HG03460 (cell line): ENCODE data around the gene GNA15.
"Not testable (repeated sequence)": the region's sequence is repeated elsewhere in the genome, so short reads cannot be mapped to it uniquely, and the experiment has no call there.

Experiments
- ATAC-seq: cut with Tn5 transposase; IDR thresholded peaks from one replicate; pipeline ENCODE4 v1.9.1; 2021; ENCODE audit not compliant: unreplicated experiment

The GNA15 gene

DNA sequence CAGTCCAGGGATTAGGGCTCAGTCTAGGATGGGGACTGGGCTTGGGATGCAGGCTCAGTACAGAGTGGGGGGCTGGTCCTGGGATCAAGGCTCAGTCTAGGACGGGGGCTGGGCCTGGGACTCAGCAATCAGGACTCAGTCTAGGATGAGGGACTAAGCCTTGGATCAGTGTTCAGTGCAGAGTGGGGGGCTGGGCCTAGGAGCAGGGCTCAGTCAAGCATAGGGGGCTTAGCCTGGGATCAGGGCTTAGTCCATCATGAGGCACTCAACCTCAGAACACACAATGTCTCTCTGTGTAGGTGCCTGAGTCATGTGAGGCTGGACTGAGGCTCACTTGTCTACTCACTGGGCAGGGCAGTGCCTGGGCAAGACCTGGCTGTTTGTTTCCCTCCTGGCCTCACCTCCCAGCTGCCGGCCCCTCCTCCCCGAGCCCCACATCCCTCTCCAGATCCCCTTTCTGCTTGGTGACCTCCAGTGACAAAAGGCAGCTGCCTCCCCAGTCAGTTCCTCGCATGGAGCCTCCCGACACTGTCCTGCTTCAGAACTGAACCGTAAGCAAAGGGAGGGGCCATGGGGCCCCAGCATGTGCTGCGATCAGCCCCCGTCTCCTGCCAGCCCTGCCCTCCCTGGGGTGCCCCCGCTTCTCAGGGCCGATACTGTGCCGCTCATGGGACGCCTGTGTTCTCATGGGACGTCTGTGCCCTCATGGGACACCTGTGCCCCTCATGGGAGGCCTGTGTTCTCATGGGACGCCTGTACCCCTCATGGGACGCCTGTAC, 36.2 kb downstream of the GNA15 start:
- ATAC-seq = no peak

DNA sequence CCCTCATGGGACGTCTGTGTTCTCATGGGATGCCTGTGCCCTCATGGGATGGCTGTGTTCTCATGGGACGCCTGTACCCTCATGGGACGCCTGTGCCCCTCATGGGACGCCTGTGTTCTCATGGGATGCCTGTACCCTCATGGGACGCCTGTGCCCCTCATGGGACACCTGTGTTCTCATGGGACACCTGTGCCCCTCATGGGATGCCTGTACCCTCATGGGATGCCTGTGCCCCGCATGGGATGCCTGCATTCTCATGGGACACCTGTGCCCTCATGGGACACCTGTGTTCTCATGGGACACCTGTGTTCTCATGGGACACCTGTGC, 36.8 kb downstream of the GNA15 start:
- ATAC-seq = not testable (repeated sequence)

DNA sequence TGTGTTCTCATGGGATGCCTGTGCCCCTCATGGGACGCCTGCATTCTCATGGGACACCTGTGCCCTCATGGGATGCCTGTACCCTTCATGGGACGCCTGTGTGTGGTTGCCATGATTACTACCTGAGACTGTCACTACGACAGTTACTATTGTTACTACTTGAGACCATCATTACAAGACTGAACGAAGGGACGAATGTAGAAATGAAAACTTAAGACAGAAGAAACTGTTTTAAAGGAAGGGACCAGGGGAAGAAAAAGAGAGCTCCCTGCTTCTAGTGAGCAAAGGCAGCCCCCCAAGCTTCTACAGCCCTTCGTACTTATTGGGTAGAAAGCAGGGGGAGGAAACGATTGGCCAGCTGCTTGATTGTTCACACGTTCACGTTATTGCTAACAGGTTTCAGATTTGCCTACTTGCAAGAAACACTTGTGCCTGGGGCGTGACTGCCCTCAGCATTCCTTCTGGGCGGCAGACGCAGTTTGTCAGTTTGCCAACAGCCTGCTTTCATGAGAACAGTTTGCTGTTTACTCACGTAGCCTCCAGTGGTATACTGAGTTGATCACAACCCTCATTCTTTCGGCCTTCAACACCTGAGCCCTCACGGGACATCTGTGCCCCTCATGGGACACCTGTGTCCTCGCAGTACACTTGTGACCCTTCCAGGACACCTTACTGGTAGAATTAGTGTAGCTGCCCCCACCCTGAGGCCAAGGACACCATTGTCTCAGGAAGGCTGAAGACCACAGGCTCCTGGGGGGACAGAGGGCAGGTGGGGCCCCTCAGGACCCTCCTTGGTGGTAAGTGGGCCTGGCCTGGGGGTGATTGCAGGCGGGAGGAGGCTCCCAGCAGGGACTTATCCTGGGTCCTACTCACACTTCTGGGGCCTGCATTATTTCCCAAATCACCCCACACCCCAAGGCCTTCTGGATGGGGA, 40.2 kb downstream of the GNA15 start:
- no peak for ATAC-seq

DNA sequence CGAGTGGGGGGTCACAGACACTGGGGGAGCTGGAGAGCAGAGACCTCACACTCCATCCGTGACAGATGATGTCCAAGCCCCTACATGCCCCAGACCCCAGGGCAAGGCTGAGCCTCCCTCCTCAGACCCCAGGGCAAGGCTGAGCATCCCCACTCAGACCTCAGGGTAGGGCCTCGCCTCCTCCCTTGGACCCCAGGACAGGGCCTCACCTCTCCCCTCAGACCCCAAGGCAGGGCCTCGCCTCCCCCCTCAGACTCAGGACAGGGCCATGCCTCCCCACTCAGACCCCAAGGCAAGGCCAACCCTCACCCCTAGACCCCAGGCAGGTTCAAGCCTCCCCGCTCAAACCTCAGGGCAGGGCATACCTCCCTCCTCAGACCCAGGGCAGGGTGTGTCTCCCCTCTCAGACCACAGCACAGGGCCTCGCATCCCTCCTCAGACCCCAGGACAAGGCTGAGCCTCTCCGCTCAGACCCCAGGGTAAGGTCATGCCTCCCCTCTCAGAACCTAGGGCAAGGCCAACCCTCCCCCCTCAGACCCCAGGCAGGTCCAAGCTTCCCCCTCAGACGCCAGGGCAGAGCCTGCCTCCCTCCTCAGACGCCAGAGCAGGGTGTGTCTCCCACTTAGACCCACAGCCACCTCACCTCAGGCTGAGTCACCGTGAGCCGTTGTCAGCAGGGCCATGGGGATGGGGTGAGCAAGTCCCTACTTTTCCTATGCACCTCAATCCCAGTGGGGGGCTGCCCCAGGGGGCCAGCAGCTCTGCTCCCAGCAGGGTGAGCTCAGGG, 41.1 kb downstream of the GNA15 start:
- ATAC-seq = no peak

DNA sequence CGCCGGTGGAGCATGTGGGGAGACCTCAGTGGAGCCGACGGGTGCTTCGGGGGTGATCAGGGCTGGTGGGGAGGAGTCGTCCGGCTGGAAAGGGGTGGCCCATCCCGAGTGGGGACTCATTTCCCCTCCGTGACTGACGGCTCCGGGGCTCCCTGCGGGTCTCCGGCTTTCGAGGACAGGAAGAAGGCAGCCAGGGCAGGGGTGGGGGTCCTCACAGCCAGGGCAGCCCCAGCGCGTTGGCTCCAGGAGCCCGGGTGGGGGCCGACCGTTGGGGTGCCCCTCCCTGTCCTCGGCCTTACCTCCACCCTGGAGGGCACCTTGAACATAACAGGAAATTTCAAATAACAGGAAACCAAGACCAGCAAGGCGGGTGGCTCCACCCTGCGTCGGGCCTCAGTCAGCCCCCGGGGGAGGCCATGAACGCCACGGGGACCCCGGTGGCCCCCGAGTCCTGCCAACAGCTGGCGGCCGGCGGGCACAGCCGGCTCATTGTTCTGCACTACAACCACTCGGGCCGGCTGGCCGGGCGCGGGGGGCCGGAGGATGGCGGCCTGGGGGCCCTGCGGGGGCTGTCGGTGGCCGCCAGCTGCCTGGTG, 42.6 kb downstream of the GNA15 start, which contains the start of gene S1PR4:
TSS of gene S1PR4 (plus strand) at position 393 of the 596 bp plus-strand sequence. CDS start at position 417, 24 bp downstream.
- no peak for ATAC-seq

DNA sequence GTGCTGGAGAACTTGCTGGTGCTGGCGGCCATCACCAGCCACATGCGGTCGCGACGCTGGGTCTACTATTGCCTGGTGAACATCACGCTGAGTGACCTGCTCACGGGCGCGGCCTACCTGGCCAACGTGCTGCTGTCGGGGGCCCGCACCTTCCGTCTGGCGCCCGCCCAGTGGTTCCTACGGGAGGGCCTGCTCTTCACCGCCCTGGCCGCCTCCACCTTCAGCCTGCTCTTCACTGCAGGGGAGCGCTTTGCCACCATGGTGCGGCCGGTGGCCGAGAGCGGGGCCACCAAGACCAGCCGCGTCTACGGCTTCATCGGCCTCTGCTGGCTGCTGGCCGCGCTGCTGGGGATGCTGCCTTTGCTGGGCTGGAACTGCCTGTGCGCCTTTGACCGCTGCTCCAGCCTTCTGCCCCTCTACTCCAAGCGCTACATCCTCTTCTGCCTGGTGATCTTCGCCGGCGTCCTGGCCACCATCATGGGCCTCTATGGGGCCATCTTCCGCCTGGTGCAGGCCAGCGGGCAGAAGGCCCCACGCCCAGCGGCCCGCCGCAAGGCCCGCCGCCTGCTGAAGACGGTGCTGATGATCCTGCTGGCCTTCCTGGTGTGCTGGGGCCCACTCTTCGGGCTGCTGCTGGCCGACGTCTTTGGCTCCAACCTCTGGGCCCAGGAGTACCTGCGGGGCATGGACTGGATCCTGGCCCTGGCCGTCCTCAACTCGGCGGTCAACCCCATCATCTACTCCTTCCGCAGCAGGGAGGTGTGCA, 43.3 kb downstream of the GNA15 start:
- no peak for ATAC-seq

DNA sequence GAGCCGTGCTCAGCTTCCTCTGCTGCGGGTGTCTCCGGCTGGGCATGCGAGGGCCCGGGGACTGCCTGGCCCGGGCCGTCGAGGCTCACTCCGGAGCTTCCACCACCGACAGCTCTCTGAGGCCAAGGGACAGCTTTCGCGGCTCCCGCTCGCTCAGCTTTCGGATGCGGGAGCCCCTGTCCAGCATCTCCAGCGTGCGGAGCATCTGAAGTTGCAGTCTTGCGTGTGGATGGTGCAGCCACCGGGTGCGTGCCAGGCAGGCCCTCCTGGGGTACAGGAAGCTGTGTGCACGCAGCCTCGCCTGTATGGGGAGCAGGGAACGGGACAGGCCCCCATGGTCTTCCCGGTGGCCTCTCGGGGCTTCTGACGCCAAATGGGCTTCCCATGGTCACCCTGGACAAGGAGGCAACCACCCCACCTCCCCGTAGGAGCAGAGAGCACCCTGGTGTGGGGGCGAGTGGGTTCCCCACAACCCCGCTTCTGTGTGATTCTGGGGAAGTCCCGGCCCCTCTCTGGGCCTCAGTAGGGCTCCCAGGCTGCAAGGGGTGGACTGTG, 44.0 kb downstream of the GNA15 start:
- ATAC-seq = no peak

DNA sequence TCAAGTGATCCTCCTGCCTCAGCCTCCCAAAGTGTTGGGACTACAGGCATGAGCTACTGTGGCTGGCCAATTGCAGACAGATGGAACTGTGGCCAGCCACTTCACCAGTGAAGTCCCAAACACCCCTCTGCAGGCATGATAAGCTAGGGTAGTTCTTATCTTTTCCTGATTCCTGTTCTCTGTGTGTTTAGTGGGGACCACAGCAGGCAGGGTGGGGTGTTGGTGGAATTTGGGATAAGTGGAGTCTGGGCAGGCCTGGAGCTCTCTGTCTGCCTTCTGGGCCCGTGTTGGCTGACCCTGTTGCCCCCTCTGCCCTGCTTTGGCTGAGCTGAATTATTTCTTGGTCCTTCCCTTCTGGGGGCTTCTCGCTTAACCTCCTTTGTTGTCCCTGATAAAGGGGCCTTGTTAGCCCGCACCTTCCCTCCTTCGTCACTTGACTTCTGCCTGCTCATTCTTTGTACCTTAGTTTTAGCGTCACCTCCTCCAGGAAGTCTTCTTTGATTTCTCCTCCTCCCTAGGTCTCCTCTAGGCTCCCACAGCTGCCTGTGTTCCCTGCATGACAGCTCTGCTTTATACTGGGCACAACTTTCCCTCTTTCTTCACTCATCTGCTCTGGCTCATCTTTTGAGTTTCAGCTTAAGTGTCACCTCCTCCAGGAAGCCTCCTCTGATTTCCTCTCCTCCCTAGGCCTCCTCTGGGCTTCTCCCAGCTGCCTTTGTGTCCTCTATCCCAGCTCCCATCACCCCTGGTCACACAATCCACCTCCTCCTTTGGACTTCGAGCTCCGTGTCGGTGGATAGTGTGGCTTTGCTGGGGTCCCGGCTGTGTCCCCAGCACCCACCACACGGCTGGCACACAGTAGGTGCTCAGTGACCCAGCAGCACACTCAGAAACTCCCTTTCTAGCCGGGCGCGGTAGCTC, 48.1 kb downstream of the GNA15 start:
- ATAC-seq = no peak

DNA sequence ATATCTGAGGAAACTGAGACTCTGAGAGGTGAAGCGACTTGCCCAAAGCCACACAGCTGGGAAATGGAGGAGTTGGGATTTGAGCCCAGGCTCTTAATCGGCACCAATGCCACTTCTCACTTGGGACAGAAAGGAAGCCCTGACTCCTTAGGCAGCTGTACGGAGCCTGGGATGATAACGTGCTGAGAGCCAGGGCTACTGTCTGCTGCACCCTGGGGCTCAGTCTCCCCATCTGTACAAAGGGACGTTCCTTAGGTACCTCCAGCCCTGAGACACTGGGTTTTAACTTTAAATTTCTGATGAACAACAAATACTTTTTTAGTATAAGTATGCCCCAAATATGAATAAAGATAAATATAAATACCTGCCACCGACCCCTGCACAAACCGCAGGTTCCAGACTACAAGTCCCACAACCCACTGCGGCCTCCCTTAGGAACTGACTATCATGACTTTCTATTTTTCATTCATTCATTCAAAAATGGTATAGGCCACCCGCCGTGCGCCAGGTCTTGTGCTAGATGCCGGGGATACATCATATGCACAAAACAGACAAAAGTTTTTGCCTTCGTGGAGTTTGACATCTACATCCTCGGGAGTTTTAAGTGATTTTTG, 49.1 kb downstream of the GNA15 start:
- ATAC-seq = peak; percentile 23

DNA sequence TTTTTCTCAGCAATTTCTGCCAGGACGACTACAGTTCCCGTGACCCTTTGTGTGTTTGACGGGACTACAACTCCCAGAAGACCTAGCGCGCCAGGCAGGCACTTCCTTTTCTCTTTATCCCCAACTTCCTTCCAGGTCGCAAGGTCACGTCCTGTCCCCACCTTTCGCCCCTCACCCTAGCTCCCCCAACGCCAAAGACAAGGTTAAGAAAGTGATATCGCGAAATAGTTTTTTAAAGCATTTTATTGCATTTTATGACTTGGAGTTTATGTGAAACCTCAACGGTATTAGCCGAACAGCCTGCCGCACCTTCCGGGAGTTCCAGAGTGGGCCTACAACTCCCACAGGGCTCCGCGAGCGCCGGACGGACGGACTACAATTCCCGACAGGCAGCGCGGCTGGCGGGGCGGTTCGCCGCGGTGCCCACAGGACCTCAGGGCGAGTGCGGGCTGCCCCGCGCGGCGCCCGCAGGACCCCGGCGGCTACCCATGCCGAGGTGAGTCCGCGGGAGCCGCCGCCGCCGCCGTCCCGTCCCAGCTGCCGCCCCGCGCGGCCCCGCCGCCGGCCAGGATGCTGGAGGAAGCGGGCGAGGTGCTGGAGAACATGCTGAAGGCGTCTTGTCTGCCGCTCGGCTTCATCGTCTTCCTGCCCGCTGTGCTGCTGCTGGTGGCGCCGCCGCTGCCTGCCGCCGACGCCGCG, 49.8 kb downstream of the GNA15 start, which contains the start of gene NCLN:
TSS of gene NCLN (plus strand) at position 470 of the 699 bp plus-strand sequence. CDS start at position 571, 101 bp downstream.
- peak; percentile 64 for ATAC-seq

DNA sequence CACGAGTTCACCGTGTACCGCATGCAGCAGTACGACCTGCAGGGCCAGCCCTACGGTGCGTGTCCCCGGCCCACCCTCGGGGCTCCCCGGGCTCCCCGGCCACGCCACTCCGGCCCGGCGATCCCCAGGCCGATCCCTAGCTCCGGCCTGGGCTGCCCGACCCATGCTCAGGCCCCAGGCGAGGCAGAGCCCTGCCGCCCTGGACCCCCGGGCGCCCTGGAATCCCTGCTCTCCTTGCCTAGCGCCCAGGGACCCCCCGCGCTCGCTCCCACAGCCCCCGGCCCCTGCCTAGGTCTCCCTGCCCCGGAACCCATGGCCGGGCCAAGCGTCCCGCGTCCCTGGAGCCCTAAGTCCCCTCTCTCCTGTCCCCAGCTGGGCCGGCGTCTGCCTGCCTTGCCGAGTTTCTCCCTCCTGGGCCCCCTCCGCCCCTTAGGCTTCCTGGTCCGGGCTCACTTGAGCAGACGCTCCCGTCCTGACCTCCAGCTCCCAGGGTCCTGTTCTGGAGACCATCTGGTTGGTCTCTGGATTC, 50.4 kb downstream of the GNA15 start:
- ATAC-seq = peak; percentile 32

DNA sequence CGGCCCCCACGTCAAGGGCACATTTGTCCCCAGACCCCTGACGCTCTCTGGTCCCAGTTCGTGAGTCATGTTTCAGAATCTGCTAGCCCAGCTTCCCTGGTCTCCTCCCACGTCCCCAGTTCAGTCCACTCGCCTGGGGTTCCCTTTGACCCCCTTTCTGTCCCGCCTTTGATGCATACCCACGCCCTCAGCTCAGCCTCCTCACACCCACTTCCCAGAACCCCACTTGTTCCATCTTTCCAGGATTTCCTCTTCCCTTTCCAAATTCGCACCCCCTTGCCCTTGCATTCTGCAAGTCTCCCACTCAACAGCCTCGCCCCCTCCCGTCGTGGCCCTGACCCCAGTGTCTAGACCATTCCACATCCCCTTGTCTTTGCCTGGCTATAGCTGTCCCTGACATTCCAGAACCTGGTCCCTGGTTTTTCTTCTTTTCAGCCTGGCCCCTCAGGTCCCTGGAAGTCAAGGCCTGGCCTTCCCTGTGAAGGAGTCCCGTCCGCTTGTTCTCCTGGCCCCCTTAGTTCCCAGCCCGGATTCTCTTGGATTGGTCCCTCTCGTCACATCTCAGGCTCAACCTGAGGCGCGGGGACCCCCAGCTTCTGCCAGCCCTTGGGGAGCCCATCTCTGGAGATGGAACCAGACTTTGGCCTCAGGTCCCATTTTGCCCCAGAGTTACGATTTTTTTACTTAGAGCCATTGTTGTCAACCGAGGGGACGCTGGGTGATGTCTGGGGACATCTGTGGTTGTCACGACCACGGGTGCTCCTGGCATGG, 51.2 kb downstream of the GNA15 start:
- ATAC-seq = no peak

DNA sequence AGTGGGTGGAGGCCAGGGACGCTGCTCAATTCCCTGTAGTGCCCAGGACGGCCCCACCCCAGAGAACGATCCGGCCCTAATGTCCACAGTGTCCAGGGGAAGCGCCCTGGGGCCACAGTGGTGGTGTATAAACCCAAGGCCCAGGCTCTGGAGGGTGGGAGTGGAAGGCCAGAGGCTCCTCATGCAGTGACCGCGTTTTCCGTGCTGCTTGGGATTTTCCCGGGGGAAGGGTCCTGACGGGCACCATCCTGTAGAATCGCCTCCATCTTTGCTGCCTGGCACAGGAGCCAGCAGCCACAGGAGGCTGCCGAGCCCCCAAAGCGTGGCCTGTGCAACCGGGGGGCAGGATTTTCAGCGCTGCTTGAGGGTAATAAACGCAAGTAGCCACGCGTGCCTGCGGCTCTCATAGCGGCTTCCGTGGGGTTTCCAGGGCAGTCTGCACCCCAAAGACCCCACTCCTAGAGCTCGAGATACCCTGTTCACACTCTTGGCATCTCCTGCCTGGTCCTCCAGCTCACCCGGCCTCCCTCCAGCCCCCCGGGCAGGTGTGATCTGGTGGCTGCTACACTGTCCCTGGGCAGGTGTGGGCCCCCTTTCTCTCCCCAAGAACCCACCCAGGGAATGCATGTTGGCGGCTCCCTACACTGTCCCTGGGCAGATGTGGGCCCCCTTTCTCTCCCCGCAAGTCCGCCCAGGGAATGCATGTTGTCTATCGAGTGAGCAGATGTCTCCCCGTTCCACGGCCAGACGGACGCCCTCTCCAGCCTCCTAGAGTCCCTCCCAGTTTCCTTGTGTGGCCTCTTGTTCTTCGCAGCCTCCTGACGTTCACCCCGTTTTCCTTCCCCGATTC, 52.1 kb downstream of the GNA15 start:
- no peak for ATAC-seq

DNA sequence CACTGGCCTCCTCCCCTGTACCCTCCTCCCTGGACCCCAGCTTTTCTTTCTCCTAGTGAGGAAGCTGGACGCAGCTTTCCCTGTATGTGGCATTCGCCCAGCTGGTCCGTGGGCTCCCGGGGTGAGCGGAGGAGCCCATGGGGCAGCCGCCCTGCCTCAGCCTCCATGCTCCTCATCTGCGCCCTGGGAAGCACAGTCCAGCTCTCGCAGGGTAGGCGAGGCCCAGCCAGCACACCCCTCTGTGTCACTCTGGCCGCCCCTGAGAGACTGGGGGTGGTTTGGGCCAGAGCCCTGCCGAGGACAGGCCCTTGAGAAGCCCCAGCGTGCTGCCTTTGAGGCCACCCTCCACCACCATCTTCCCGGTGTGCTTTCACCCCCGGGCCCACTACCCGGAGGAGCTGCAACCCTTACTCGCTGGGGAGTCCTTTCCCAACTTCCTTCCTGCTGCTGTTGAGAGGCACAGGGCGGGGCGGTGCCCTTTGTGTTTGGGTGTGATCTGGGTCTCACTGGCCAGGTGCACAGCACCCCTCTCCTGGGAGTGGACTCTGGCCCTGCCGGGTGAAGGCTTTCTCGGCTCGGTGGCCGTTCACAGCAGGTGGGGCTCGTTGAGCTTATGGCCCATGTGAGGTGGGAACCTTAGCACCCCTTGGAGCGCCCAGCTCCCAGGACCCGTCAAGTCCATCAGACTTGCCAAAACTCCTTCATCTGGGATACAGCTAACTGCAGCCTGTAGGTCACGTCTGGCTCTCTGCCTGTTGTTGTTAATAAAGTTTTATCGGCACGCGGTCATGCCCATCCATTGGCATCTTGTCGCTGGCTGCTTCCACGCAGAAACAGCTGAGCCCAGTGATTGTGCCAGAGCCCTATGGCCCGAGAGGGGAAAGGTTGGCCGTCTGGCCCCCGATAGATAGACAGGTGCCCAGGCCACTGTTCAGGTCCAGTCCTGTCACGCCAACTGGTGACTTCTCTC, 53.1 kb downstream of the GNA15 start:
- ATAC-seq = no peak
